ENCODE results near the gene CACNB1. TPM values are rescaled to one million over a fixed set of nuclear protein-coding genes. Genes with fewer than 3 reads are reported as not detected.

CACNB1 gene
- total and polyA plus RNA-seq, 2 of the 13 experiments (the other 11 are each of a cell fraction or from before 2014, with no cell fraction given) = 0.75 to 1.5 TPM

DNA sequence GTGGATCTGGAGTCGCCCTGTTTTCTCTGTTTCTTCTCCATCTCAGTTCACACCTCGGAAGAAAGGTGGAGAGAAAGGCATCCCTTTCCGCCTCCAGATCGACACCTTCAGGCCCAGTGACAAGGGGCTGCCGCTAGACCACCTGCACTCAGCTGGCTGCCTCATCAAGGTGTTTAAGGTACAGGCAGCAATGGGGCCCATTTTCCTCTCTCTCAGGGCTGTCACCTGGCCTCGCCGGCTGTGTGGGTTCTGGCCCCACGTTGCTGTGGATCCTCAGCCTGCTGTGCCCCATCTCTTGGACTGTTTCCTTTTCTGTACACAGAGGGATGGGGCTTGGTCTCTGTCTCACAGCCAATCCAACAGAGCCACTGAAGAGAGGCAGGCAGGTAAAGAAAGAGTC, 45.7 kb upstream of the CACNB1 start (continued):
- TF ChIP-seq NBN (conservative IDR thresholded peaks at IDR 0.05) (no peak), ZSCAN20 (CRISPR knock-in tag; IDR thresholded peaks at IDR 0.05; ENCODE audit: borderline replicate concordance) (no peak), SAFB2 (CRISPR knock-in tag; IDR thresholded peaks at IDR 0.05; ENCODE audit: borderline replicate concordance, low read depth) (no peak), ZNF230 (CRISPR knock-in tag; IDR thresholded peaks at IDR 0.05) (no peak)

DNA sequence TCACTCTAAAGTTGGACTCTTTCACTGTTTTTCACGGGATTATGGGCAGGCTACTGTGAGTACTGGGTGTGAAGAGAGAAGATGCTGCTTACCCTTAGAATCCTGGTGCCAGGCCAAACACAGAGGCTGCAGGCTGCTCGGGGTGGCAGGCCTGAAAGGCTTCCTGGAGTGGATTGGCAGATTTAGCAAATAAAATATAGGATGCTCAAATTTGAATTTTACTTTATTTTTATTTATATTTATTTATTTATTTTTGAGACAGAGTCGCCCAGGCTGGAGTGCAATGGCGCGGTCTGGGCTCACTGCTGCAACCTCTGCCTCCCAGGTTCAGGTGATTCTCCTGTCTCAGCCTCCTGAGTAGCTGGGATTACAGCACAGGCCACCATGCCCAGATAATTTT, 43.2 kb upstream of the CACNB1 start:
- H2AFZ ChIP-seq (ENCODE audit: low read length) = no peak overlapping the region
- peaks cover 0 to 7% of the 10 kb centered on the region in 2 experiments; a peak in 2 of 5 replicates for H3K27me3 ChIP-seq (ENCODE audit: control insufficient read depth in 1 of 2, insufficient read depth in 2 of 2, low read length in 2 of 2)
- ATAC-seq = no peak
- H3K4me2 ChIP-seq (ENCODE audit: low read depth, low read length) = no peak overlapping the region
- ChIA-PET POLR2A (no interaction called here), CTCF (ENCODE audit: low intra/inter-chr PET ratio, low total read pairs) (interaction anchor here (3.4 kb wide), 1 partner anchor 34 kb away, joined by 18 read pairs; no protein-coding TSS in a partner anchor)
- no peaks in the 10 kb centered on the region for H4K20me1 ChIP-seq (ENCODE audit: insufficient read depth, low read length)
- no peak for DNase-seq (ENCODE audit: low spot score)
- no TSS peak for BruUV-seq (replicated peaks)
- H3K9ac ChIP-seq (ENCODE audit: insufficient read depth, low read depth, low read length) = no peak overlapping the region
- in situ Hi-C loops (cut with HindIII; ENCODE audit: extremely low pct_ligation_motif_present, low pct_unique_long_range_greater_than_20kb) (no loop called here), intact Hi-C loops (cut with micrococcal nuclease; ENCODE audit: unreplicated experiment) (loop anchor here (5.0 kb wide), 1 partner anchor 48 kb away; no protein-coding TSS in a partner anchor)
- H3K36me3 ChIP-seq (replicated peaks in 1 of 2; ENCODE audit: control insufficient read depth in 1 of 2, insufficient read depth in 2 of 2, low read length in 2 of 2) = no peaks in the 10 kb centered on the region
- no peak overlapping the region for H3K4me3 ChIP-seq (replicated peaks in 1 of 3; ENCODE audit: insufficient read depth in 1 of 3, low read depth in 2 of 3, low read length in 3 of 3)
- peaks cover 11% of the 10 kb centered on the region for H3K4me1 ChIP-seq (ENCODE audit: insufficient read depth, low read length)
- no peak for FAIRE-seq
- H3K9me3 ChIP-seq (ENCODE audit: low read length) = no peaks in the 10 kb centered on the region
- 59% methylated on average over 5 of the region's 5 CpGs for WGBS (ENCODE audit: low lambda C conversion rate)
- no peaks in the 10 kb centered on the region for H3K79me2 ChIP-seq (ENCODE audit: insufficient read depth, low read length)
- TF ChIP-seq, protein P1, sequence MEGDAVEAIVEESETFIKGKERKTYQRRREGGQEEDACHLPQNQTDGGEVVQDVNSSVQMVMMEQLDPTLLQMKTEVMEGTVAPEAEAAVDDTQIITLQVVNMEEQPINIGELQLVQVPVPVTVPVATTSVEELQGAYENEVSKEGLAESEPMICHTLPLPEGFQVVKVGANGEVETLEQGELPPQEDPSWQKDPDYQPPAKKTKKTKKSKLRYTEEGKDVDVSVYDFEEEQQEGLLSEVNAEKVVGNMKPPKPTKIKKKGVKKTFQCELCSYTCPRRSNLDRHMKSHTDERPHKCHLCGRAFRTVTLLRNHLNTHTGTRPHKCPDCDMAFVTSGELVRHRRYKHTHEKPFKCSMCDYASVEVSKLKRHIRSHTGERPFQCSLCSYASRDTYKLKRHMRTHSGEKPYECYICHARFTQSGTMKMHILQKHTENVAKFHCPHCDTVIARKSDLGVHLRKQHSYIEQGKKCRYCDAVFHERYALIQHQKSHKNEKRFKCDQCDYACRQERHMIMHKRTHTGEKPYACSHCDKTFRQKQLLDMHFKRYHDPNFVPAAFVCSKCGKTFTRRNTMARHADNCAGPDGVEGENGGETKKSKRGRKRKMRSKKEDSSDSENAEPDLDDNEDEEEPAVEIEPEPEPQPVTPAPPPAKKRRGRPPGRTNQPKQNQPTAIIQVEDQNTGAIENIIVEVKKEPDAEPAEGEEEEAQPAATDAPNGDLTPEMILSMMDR (CRISPR knock-in tag; IDR thresholded peaks at IDR 0.05) = no peak
- TF ChIP-seq ZSCAN20 (CRISPR knock-in tag; IDR thresholded peaks at IDR 0.05; ENCODE audit: borderline replicate concordance) = no peak
- no peak for TF ChIP-seq ZNF431 (CRISPR knock-in tag; IDR thresholded peaks at IDR 0.05; ENCODE audit: borderline replicate concordance, low read depth)
- TF ChIP-seq ZFAT (CRISPR knock-in tag; conservative IDR thresholded peaks at IDR 0.05) = no peak
- TF ChIP-seq SMYD3 (CRISPR knock-in tag; IDR thresholded peaks at IDR 0.05) = no peak
- TF ChIP-seq ZNF792 (CRISPR knock-in tag; IDR thresholded peaks at IDR 0.05) = no peak
- TF ChIP-seq CHD4 (IDR thresholded peaks at IDR 0.05; ENCODE audit: borderline replicate concordance, low read length) = no peak
- H3K27ac ChIP-seq (ENCODE audit: extremely low read length, insufficient read depth, low read length) = no peak overlapping the region
